PC-3 (cell line): ENCODE data around the gene EGF.

Source experiments
- EZH2 ChIP-seq: fragments of 300-600 bp; sonication (generic); IDR thresholded peaks from one replicate; pipeline ENCODE4 v1.6.1; 2017; ENCODE audit warnings: antibody characterized with exemption, mild to moderate bottlenecking, low read length; ENCODE audit not compliant: unreplicated experiment
- EZH2phosphoT487 ChIP-seq: fragments of 300-600 bp; sonication (generic); IDR thresholded peaks from 2 replicates; pipeline ENCODE4 v1.6.1; 2018; ENCODE audit warnings: mild to moderate bottlenecking, antibody characterized with exemption, low read length, borderline replicate concordance
- TF ChIP-seq, protein P1 (sequence below): fragments of 300-600 bp; sonication (generic); conservative IDR thresholded peaks from 2 replicates; pipeline ENCODE4 v1.5.1; 2017; ENCODE audit warnings: antibody characterized with exemption, low read depth, mild to moderate bottlenecking, low read length

DNA sequence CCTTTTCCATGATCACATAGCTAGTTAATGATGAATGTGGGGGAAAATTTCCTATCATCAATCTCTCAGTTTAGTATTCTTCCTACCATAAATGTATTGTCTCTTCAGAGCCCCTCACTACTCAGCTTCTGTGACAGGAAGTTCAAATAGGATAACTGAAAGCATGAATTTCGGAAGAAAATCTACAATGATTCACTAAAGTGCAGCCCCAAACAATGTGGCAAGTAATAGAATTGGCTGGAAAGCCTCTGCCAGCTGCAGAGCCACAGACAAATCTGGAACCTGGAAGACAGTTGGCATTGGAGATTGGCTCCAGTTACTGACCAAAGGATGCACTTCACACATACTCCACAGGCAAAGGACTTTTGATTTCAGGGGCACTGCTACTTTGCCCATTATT, 35.2 kb downstream of the EGF start:
- TF ChIP-seq, protein P1, sequence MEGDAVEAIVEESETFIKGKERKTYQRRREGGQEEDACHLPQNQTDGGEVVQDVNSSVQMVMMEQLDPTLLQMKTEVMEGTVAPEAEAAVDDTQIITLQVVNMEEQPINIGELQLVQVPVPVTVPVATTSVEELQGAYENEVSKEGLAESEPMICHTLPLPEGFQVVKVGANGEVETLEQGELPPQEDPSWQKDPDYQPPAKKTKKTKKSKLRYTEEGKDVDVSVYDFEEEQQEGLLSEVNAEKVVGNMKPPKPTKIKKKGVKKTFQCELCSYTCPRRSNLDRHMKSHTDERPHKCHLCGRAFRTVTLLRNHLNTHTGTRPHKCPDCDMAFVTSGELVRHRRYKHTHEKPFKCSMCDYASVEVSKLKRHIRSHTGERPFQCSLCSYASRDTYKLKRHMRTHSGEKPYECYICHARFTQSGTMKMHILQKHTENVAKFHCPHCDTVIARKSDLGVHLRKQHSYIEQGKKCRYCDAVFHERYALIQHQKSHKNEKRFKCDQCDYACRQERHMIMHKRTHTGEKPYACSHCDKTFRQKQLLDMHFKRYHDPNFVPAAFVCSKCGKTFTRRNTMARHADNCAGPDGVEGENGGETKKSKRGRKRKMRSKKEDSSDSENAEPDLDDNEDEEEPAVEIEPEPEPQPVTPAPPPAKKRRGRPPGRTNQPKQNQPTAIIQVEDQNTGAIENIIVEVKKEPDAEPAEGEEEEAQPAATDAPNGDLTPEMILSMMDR = no peak
- TF ChIP-seq EZH2 (no peak), EZH2phosphoT487 (no peak)
